GM18951 (cell line): Measurements from ENCODE around the gene PGBD4.

Experiments used
- POLR2A ChIP-seq: IDR thresholded peaks from 4 replicates; pipeline ENCODE4 v1.6.1; 2011; ENCODE audit warnings: mild to moderate bottlenecking; ENCODE audit not compliant: insufficient read length, insufficient read depth; ENCODE audit errors: extremely low read depth
- in situ Hi-C: fragments of 300-500 bp; cut with MboI; formaldehyde crosslinking; loops from one replicate; pipeline ENCODE4 v1.12.0; 2022; ENCODE audit warnings: low sequenced_read_pairs, mixed read lengths, inconsistent platforms; ENCODE audit not compliant: unreplicated experiment

PGBD4 gene

DNA sequence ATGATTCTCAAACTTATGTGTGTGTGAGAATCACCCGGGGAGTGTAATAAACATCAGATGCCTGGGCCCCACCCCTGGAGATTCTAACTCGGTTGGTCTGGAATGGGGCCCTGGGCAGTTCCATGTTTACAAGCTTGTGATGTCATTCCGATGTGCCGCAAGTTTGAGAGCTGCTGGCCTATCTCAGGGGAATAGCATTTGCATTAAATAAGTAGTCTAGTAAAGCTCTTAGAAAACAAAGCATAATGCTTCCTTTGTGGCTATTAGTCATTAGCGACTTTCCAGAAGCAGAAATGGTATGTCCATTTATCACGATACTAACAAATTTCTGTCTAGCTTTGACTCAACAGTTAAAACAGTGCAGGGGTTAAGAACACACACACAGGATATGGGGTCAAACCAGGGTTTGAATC lies 20.9 kb downstream of the PGBD4 start:
- in situ Hi-C loops, result loop anchor here (25.0 kb wide), 1 partner anchor 240 kb away; the partner anchor contains the start of gene LPCAT4
- TF ChIP-seq POLR2A, result no peak

DNA sequence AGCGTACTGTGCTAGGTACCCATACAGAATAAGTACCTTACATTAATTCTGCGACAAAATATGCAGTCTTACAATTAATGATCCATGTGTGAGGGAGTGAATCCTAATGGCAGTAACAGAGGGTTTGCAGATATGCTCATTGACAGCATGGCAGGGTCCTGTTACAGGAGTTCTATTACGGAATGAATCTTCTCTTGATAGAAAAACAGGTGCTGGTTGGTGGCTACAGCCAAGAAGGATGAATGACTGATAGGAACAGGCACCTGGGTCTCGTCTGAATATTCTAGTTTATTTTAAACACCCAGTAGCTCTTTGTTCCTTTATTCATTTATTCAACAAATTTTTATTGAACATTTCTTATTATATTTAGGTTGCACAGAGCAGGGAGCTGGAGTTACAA lies 22.8 kb downstream of the PGBD4 start:
- no peak for TF ChIP-seq POLR2A
- in situ Hi-C loops, result loop anchor here (25.0 kb wide), 1 partner anchor 238 kb away; the partner anchor contains the start of gene LPCAT4

DNA sequence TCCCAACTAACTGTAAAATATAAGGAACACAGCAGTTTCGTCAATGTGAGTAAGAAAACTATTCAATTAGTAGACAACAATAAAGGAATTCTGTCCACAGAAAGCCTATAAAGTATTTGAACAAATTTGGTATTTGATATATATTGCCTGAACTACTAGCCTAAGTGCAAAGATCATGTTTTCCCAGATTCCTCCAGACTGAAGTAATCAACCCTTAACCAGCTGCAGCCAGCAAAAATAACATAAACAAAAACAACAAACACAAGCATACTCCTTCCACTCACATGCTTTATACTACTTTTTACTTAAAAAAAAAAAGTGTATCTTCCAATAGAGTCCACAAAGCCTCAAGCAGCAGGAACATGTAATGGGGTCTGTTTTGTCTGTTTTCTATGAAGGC lies 24.1 kb downstream of the PGBD4 start:
- in situ Hi-C loops, result no loop called here
- TF ChIP-seq POLR2A, result no peak

DNA sequence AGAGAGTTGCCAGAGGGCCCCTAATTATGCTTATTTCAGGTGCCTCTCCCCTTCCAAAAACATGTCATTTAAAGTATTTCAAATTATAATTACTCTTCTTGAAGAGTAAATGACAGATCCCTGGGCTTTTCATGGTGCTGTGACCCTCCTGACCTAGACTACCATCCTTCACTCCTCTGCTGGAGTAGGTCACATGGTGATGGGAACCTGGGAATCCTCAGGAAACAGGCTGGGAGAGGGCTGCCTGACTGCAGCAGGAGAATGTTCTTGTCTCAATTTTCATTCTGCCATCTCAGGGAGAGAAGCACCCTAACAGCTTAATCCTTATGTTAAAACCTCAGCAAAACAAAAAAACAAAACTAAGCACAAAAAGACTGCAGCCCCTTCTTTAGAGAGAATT lies 24.6 kb downstream of the PGBD4 start:
- in situ Hi-C loops, result no loop called here
- TF ChIP-seq POLR2A, result no peak

DNA sequence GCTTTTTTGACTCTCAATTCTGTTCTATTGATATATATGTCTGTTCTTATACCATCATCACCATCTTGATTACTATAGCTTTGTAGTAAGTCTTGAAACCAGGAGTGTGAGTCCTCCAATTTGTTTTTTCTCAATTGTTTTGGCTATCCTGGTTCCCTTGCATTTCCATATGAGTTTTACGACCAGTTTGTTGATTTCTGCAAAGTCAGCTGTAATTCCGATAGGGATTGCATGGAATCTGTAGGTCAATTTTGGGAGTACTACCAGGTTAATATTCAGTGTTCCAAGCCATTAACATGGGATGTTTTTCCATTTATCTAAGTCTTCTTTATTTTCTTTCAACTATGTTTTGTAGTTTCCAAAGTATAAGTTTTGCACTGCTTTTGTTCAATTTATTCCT lies 27.0 kb downstream of the PGBD4 start:
- TF ChIP-seq POLR2A, result no peak
- in situ Hi-C loops, result no loop called here

DNA sequence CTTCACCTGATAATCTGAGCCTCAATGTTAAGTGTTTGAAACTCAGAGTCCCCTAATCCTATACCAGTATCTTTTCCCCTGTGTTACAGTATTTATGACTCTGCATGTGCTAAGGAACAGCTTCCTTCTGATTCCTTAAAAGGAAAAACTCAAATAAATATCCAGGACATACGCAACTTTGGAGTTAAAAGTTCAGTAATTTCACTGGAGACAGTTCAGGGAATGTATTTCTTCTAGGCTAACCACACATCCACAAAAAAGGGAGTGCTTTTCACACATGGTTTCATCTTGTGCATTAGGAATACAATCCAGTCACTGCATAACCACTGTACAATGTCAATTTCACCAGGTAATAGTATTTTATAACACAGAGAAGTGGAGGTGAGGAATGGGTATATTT lies 31.0 kb downstream of the PGBD4 start:
- no peak for TF ChIP-seq POLR2A
- in situ Hi-C loops, result no loop called here

DNA sequence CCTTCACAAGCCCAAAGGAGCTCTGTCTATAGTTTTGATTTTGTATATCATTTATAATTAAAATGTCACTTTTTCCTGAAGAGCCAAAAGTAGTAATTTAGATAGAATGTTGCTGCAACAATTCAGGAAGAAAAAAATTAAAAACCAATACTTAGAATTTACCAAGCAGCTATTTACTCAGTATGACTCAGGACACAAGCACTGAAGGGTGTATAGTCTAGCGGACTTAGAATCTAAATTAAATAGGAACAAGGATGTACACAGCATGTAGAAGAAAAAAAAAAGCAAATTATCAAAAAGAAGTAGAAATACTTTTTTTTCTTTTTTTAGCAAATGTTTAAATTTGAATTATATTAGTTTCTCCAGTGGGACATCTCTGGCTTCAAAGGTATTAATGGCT lies 31.6 kb downstream of the PGBD4 start:
- TF ChIP-seq POLR2A, result no peak
- in situ Hi-C loops, result no loop called here

DNA sequence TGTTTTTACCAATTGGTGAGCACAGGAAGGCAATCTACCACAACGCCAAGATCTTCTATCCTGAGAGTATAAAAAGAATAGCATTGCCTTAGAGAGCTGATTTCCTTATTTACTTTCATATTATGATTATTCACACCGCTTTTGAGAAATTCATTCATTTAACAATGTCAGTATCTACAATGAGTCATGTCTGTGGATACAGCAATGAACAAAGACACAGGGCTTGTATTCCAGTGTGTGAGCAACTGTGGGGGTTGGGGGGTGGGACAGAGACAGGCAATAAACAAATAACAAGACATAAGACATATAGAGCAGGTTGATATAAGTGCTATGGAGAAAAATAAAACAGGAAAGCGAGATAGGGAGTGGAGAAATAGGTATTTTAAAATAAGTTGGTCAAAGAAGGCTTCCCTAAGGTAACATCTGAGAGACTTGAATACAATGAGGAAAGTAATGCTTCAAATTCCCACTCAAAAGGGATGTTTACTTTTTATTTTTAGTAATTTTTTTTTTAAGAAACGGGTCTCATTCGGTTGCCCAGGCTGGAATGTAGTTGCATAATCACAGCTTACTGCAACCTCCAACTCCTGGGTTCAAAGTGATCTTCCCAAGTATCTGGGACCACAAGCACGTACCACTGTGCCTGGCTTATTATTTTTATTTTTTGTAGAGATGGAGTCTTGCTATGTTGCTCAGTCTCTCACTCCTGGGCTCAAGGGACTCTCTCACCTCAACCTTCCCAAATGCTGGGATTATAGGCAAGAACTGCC lies 45.7 kb downstream of the PGBD4 start:
- in situ Hi-C loops, result no loop called here
- TF ChIP-seq POLR2A, result no peak

DNA sequence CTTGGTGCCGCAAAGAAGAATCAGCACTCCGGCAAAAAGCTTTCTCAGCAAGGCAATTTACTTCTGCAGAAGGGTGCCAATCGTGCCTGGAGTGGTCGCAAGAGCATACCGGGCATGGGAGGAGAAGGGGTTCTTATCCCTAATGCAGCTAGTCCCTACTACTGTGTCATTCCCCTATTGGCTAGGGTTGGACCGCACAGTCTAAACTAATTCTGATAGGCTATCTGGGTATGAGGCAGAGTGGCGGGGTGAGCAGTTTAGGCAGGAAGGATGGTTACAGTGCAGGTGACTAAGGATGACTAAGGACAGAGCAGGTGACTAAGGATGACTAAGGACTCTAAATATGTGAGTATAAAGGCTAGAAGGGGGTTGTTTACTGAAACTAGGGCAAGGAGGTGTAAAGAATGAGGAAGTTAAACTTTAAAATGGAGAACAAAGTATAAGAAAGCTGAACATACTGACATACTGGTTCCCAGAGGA lies 52.9 kb downstream of the PGBD4 start:
- no peak for TF ChIP-seq POLR2A
- in situ Hi-C loops, result no loop called here

DNA sequence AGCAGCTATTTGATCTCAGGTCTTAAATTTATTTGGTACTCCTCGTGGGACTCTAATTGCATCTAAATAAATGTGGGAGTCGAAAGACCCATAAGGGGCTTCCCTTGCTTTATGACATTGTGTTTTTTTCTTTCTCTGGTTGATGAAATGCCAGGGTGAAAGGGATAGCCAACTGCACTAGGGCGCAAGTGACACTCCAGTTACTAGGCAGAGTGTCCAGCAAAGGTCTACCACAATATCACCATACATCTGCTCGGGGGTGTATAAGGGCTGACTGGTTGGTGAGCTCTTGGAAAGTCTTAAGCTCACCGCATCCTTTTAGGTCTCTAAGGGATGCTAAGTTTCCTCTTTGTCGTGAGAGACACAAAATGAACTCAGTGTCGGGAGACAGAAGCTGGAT lies 54.0 kb downstream of the PGBD4 start:
- in situ Hi-C loops, result no loop called here
- TF ChIP-seq POLR2A, result no peak
